ENCODE measurements around the gene LRP1-AS.

Gene LRP1-AS

GRCh38 chr12:57173089-57173488 lies 25.7 kb upstream of the LRP1-AS start:
- Histone ChIP-seq H3K4me1 (ENCODE audit: control insufficient read depth in 1 of 2, insufficient read depth in 1 of 2, low read depth in 1 of 2, low read length in 1 of 2) (no peaks in the 10 kb centered on the region), H3K27me3 (no peaks in the 10 kb centered on the region), H3K36me3 (no peaks in the 10 kb centered on the region), H3K9me3 (no peaks in the 10 kb centered on the region), H3K27ac (no peak overlapping the region), H3K4me3 (ENCODE audit: low read depth in 1 of 2, low read length in 1 of 2) (no peak overlapping the region)
- TF ChIP-seq CTCF (IDR thresholded peaks at IDR 0.05): no peak

DNA sequence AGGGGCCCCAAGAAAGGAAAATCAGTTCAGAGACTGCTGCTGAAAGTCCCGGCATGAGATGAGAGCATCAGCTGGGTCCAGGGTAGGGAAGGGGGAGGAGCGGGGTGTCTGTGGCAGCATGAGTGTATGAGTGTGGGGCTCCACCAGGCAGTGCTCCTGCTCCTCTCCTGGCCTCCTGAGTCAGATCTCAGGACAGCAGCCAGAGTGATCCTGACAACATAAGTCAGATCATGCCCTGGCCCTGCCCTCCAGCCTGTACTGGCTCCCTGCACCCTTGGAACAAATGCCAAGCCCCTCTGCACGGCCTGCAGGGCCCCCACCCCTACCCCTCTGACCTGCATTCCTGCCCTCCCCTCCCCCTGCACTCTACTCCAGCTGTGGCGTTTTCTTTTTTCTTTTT lies 24.2 kb upstream of the LRP1-AS start:
- Histone ChIP-seq H3K27me3 (no peaks in the 10 kb centered on the region), H3K27ac (no peak overlapping the region), H3K36me3 (no peaks in the 10 kb centered on the region), H3K4me1 (ENCODE audit: control insufficient read depth in 1 of 2, insufficient read depth in 1 of 2, low read depth in 1 of 2, low read length in 1 of 2) (no peaks in the 10 kb centered on the region), H3K9me3 (no peaks in the 10 kb centered on the region), H3K4me3 (ENCODE audit: low read depth in 1 of 2, low read length in 1 of 2) (no peak overlapping the region)
- TF ChIP-seq CTCF (IDR thresholded peaks at IDR 0.05): no peak

DNA sequence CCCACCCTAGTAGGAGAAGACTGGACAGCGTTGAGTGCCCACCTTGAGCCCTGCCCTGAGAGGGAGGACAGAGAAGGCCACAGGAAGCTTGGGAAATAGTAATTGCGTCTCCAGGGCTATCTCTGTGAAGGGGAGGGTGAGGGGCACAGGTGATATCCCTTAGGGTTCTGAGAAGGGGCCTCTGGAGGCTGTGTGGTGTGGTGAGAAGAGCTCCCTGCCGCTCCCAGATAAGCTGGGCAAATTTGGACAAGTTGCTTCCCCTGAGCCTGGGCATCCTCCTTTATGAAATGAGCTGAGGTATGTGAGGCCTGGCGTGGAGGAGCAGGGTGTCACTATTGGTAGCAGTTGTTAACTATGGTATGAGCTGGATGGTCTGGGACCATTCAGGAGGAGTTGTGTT lies 23.5 kb upstream of the LRP1-AS start:
- no peaks in the 10 kb centered on the region for H3K36me3 ChIP-seq

GRCh38 chr12:57170408-57170807 lies 23.0 kb upstream of the LRP1-AS start:
- no peaks in the 10 kb centered on the region for H3K4me1 ChIP-seq (ENCODE audit: control insufficient read depth in 1 of 2, insufficient read depth in 1 of 2, low read depth in 1 of 2, low read length in 1 of 2)
- no peaks in the 10 kb centered on the region for H3K36me3 ChIP-seq
- H3K4me3 ChIP-seq (ENCODE audit: low read depth in 1 of 2, low read length in 1 of 2): no peak overlapping the region
- TF ChIP-seq CTCF (IDR thresholded peaks at IDR 0.05): no peak
- H3K27ac ChIP-seq: no peak overlapping the region
- H3K9me3 ChIP-seq: no peaks in the 10 kb centered on the region
- no peaks in the 10 kb centered on the region for H3K27me3 ChIP-seq

More for the DNA sequence above, 23.5 kb upstream of the LRP1-AS start:
- Histone ChIP-seq H3K27ac (no peak overlapping the region), H3K27me3 (no peaks in the 10 kb centered on the region), H3K9me3 (no peaks in the 10 kb centered on the region), H3K4me3 (ENCODE audit: low read depth in 1 of 2, low read length in 1 of 2) (no peak overlapping the region), H3K4me1 (ENCODE audit: control insufficient read depth in 1 of 2, insufficient read depth in 1 of 2, low read depth in 1 of 2, low read length in 1 of 2) (no peaks in the 10 kb centered on the region)
- TF ChIP-seq CTCF (IDR thresholded peaks at IDR 0.05): no peak

GRCh38 chr12:57169969-57170368 lies 22.6 kb upstream of the LRP1-AS start:
- no peaks in the 10 kb centered on the region for H3K4me1 ChIP-seq (ENCODE audit: control insufficient read depth in 1 of 2, insufficient read depth in 1 of 2, low read depth in 1 of 2, low read length in 1 of 2)
- H3K27ac ChIP-seq: no peak overlapping the region
- no peak overlapping the region for H3K4me3 ChIP-seq (ENCODE audit: low read depth in 1 of 2, low read length in 1 of 2)
- no peaks in the 10 kb centered on the region for H3K27me3 ChIP-seq
- no peaks in the 10 kb centered on the region for H3K9me3 ChIP-seq
- no peak for TF ChIP-seq CTCF (IDR thresholded peaks at IDR 0.05)
- no peaks in the 10 kb centered on the region for H3K36me3 ChIP-seq
